Lower lobe of right lung (tissue), 2 donors: Measurements from ENCODE around the gene INSL3. TPM values are rescaled to one million over a fixed set of nuclear protein-coding genes. Genes with fewer than 3 reads are reported as not detected.

Experiments used
- ATAC-seq, 2 donors: fragments of 200-7000 bp; cut with Tn5 transposase; one replicate each; pipeline ENCODE4 v1.9.1; 2020 to 2022; ENCODE audit warnings: mild to moderate bottlenecking in 2 of 2, moderate library complexity in 2 of 2
- DNase-seq: peaks from one replicate; pipeline ENCODE4 v3.0.0-alpha.2; 2020
- H3K27ac ChIP-seq: fragments of 200-600 bp; one replicate; pipeline ENCODE4 v1.8.0; 2022
- H3K27me3 ChIP-seq: fragments of 200-600 bp; one replicate; pipeline ENCODE4 v1.8.0; 2022; ENCODE audit warnings: low read depth
- H3K36me3 ChIP-seq: fragments of 200-600 bp; one replicate; pipeline ENCODE4 v1.8.0; 2022; ENCODE audit warnings: mild to moderate bottlenecking
- H3K4me1 ChIP-seq: fragments of 200-600 bp; one replicate; pipeline ENCODE4 v1.8.0; 2022
- H3K4me3 ChIP-seq: fragments of 200-600 bp; one replicate; pipeline ENCODE4 v1.8.0; 2022; ENCODE audit warnings: mild to moderate bottlenecking
- H3K9me3 ChIP-seq: fragments of 200-600 bp; one replicate; pipeline ENCODE4 v1.8.0; 2022
- CTCF ChIP-seq: fragments of 200-600 bp; IDR thresholded peaks from one replicate; pipeline ENCODE4 v1.8.0; 2022; ENCODE audit warnings: antibody characterized with exemption, mild to moderate bottlenecking
- intact Hi-C: fragments of 100-400 bp; cut with DNase I; formaldehyde crosslinking; loops from one replicate; pipeline ENCODE4 v1.11.0; 2022
- total RNA-seq: library from RNA; stranded (reverse); fragmentation: NEBNext Ultra II Directional; extraction: Animal tissue kit (Norgen Biotek cat#: 25700); gene quantifications from one replicate; pipeline ENCODE4 v1.2.1, GENCODE V29; 2021
- donor health status: DM: no; HTN: yes; CAD: no; lungs with severe emphysema.

INSL3 gene
- total RNA-seq, 1 donor from 2014 or later, result not detected

GRCh38 chr19:17836530-17836929 lies 15.2 kb upstream of the INSL3 start:
- Histone ChIP-seq H3K4me1 (no peaks in the 10 kb centered on the region), H3K4me3 (no peak overlapping the region), H3K9me3 (no peaks in the 10 kb centered on the region), H3K27me3 (peaks cover 2% of the 10 kb centered on the region), H3K36me3 (peaks cover 59% of the 10 kb centered on the region), H3K27ac (no peak overlapping the region)
- intact Hi-C loops, result no loop called here
- DNase-seq (no peak), ATAC-seq (no peak)
- no peak for TF ChIP-seq CTCF

GRCh38 chr19:17835182-17836006 lies 14.1 kb upstream of the INSL3 start:
- H3K27ac ChIP-seq, result no peak overlapping the region
- peaks cover 50% of the 10 kb centered on the region for H3K36me3 ChIP-seq
- H3K4me1 ChIP-seq, result peaks cover under 1% of the 10 kb centered on the region
- no peak for ATAC-seq
- peaks cover 7% of the 10 kb centered on the region for H3K27me3 ChIP-seq
- no peak for DNase-seq
- intact Hi-C loops, result no loop called here
- no peaks in the 10 kb centered on the region for H3K9me3 ChIP-seq
- TF ChIP-seq CTCF, result no peak
- H3K4me3 ChIP-seq, result no peak overlapping the region

- no peak overlapping the region for H3K27ac ChIP-seq
- ATAC-seq (no peak), DNase-seq (no peak)
- no peak for TF ChIP-seq CTCF
- peaks cover 11% of the 10 kb centered on the region for H3K27me3 ChIP-seq
- intact Hi-C loops, result no loop called here
- H3K4me3 ChIP-seq, result no peak overlapping the region
- no peaks in the 10 kb centered on the region for H3K9me3 ChIP-seq
- peaks cover 45% of the 10 kb centered on the region for H3K36me3 ChIP-seq
- peaks cover 6% of the 10 kb centered on the region for H3K4me1 ChIP-seq
Observed at GRCh38 chr19:17834350-17835181, 13.2 kb upstream of the INSL3 start.

GRCh38 chr19:17832443-17833208 lies 11.3 kb upstream of the INSL3 start:
- Histone ChIP-seq H3K27ac (no peak overlapping the region), H3K9me3 (no peaks in the 10 kb centered on the region), H3K27me3 (peaks cover 11% of the 10 kb centered on the region), H3K36me3 (peaks cover 28% of the 10 kb centered on the region), H3K4me1 (peaks cover 6% of the 10 kb centered on the region), H3K4me3 (no peak overlapping the region)
- ATAC-seq (no peak), DNase-seq (no peak)
- TF ChIP-seq CTCF, result no peak
- intact Hi-C loops, result no loop called here

- DNase-seq (no peak), ATAC-seq (peak in 1 of 2 donors; percentile 5)
- no peak for TF ChIP-seq CTCF
- H3K27me3 ChIP-seq, result peaks cover 11% of the 10 kb centered on the region
- H3K4me3 ChIP-seq, result no peak overlapping the region
- H3K36me3 ChIP-seq, result peaks cover 27% of the 10 kb centered on the region
- intact Hi-C loops, result no loop called here
- no peaks in the 10 kb centered on the region for H3K9me3 ChIP-seq
- no peak overlapping the region for H3K27ac ChIP-seq
- H3K4me1 ChIP-seq, result peaks cover 6% of the 10 kb centered on the region
Observed at GRCh38 chr19:17831419-17831888, 10.1 kb upstream of the INSL3 start.
